NB4 (cell line): Measurements from ENCODE around the gene HS6ST2.
A peak's percentile ranks its signal among the peaks of the same experiment; 100 is the strongest.

Experiments
- DNase-seq: peaks from one replicate; pipeline ENCODE4 v3.0.0; 2010; ENCODE audit warnings: low read depth
- H3K4me3 ChIP-seq: one replicate; pipeline ENCODE4 v1.5.1; 2011; ENCODE audit warnings: mild to moderate bottlenecking, low read depth, low read length, moderate library complexity
- MYC ChIP-seq: IDR thresholded peaks from 2 replicates; pipeline ENCODE4 v1.6.1; 2011; ENCODE audit warnings: low read depth, low read length
- POLR2A ChIP-seq: IDR thresholded peaks from 2 replicates; pipeline ENCODE4 v1.6.1; 2011; ENCODE audit warnings: mild to moderate bottlenecking; ENCODE audit not compliant: insufficient read length; ENCODE audit errors: extremely low read depth
- TF ChIP-seq, protein P1 (sequence below): IDR thresholded peaks from 2 replicates; pipeline ENCODE4 v1.6.1; 2011; ENCODE audit warnings: low read depth, low read length
- TF ChIP-seq, protein P2 (sequence below): IDR thresholded peaks from one replicate; pipeline ENCODE4 v1.5.1; 2012; ENCODE audit warnings: low read depth, low read length

The HS6ST2 gene

DNA sequence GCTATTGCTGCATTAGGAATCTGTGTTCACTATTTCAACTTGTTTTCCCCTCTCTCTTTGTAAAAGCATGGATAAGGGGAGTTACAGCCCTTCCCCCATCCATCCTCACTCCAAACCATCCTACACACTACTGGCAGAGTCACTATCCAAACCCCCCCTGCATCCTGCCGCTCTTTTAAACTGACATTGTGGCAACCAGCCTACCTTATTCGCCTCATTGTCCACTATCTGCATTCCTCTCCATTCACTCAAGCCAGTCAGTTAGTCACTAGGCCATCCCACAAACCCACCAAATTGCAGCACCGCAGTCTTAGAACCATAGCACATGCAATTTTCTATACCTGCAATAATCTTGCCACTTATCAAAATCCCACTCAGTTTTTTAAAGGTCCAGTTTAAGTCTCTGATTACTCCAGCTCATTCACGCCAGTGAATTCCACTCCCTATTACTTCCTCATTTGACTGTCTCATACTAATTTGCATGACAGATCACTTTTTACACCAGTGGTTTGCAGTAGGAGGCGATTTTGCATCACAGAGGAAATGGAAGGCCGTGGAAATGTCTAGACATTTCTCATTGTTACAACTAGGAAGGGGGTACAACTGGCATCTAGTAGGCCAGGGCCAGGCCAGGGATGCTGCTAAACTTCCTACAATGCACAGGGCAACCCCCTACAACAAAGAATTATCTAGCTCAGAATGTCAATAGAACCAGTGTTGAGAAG is 181.8 kb downstream of the HS6ST2 start:
- H3K4me3 ChIP-seq: no peak overlapping the region
- TF ChIP-seq, protein P1, sequence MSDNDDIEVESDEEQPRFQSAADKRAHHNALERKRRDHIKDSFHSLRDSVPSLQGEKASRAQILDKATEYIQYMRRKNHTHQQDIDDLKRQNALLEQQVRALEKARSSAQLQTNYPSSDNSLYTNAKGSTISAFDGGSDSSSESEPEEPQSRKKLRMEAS: no peak
- TF ChIP-seq POLR2A (no peak), MYC (no peak)
- TF ChIP-seq, protein P2, sequence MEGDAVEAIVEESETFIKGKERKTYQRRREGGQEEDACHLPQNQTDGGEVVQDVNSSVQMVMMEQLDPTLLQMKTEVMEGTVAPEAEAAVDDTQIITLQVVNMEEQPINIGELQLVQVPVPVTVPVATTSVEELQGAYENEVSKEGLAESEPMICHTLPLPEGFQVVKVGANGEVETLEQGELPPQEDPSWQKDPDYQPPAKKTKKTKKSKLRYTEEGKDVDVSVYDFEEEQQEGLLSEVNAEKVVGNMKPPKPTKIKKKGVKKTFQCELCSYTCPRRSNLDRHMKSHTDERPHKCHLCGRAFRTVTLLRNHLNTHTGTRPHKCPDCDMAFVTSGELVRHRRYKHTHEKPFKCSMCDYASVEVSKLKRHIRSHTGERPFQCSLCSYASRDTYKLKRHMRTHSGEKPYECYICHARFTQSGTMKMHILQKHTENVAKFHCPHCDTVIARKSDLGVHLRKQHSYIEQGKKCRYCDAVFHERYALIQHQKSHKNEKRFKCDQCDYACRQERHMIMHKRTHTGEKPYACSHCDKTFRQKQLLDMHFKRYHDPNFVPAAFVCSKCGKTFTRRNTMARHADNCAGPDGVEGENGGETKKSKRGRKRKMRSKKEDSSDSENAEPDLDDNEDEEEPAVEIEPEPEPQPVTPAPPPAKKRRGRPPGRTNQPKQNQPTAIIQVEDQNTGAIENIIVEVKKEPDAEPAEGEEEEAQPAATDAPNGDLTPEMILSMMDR: no peak
- DNase-seq: peak; percentile 6

DNA sequence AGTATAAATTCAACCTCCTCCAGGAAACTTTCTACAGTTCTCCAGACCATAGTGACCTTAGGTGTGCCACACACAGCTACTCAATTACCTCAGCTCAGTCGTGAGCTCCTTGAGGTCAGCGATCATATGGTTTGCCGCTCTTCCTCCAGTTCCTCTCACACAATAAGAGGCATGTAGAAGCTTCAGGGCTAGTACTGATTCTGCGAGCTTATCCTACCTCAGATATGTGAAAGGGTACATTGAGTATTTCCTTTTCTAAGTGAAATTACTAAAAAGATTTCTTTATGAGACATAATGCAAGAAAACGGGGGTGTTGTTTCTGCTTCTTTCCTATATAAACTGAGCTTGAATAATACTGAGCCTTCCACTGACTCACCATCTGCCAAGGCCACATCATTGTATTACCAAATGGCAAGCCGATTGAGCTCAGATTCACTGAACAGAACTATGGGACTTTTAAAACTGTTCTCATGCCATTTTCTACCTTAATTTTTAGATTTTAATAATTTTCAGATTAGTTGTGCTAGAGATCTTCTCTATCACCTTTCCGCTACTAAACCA is 183.1 kb downstream of the HS6ST2 start:
- no peak for DNase-seq
- no peak for TF ChIP-seq MYC
- TF ChIP-seq, protein P2: no peak
- TF ChIP-seq, protein P1: no peak
- no peak for TF ChIP-seq POLR2A
- no peak overlapping the region for H3K4me3 ChIP-seq

DNA sequence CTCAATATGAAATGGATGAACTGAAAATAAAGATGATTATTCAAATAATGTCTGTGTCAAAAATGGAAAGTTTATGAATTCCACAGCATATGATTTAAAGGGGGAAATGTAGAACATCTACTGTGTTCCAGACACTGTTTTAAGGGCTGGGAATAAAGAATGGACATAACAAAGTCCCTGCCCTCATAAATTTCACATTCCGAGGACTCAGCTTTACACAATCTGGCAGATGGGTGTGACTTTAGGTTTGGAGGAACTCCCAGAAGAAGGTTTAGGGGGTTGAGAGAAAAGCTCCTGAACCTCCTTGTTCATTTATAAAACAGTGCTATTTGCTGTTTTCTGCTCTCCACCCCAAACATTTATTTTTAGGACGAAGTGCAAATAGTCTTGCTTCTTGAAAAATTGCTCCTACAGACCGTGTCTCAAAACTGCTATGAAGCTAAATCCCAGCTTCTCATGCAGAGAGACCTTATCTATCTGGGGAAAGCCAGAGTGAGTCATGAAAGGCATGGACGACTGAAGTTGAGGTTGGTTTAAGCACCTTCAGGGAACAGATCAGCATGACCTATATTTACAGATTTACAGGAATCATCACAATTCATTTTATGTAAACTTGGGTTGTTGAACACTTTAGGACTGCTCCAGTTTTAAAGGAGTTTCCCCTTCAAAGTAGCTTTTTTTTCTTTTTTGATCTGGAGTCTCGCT is 184.3 kb downstream of the HS6ST2 start:
- DNase-seq: no peak
- no peak for TF ChIP-seq MYC
- TF ChIP-seq, protein P2: no peak
- no peak for TF ChIP-seq POLR2A
- TF ChIP-seq, protein P1: no peak
- no peak overlapping the region for H3K4me3 ChIP-seq

DNA sequence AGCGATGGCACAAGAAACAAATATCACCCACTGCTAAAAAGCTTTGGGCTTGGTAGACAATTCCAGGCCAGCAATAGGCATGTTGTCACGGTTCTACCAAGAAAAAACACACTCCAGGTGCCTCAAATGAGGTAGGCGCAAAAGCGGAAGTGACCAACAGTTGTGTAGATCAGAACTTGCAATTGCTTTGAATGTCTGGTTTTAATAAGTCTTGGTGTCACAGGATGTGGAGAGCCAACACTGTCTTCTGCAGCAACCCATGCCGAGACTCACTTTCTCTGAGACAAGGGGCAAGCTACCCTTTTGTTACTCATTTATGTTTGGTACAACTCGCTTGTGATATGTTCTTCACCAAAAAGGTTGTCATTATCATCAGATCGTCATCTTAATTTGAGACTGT is 188.8 kb downstream of the HS6ST2 start:
- TF ChIP-seq, protein P2: no peak
- TF ChIP-seq, protein P1: no peak
- TF ChIP-seq MYC (no peak), POLR2A (no peak)
- no peak for DNase-seq
- H3K4me3 ChIP-seq: no peak overlapping the region

DNA sequence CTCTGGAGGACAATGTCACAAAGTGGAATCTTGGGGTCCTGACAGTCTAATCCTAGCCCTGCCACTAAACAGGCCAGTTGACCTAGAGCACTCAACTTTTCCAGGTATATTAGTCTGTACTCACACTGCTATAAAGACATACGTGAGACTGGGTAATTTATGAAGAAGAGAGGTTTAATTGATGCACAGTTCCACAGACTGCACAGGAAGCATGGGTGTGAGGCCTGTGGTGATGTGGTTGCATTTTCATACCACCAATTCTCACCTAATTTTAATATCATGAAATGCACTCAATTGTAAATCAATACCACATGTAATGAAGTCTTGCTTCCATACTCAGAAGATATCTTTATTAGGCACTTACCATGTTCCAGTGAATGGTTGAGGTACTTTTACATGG is 192.0 kb downstream of the HS6ST2 start:
- DNase-seq: no peak

DNA sequence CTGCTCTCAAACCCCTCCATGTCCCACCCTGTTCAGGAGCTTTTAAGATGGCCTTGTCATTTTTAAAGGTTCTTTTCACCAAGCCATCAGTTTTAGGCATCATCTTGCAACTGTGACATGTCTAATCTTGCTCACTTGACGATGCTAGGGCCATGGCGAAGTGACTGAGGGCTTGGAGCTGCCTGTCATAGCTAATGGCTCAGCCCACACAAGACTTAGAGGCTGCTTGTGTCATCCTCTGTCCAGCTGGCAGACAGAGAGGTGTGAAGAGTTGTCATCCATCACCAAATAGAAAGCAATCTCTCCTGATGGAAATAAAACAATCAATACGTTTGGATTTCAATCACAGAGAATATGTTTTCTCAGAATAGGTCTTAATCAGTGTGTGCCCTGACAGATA is 194.9 kb downstream of the HS6ST2 start:
- TF ChIP-seq, protein P1: no peak
- no peak for TF ChIP-seq POLR2A
- TF ChIP-seq, protein P2: no peak
- no peak for TF ChIP-seq MYC
- no peak for DNase-seq
- no peak overlapping the region for H3K4me3 ChIP-seq

More for the DNA sequence above, 192.0 kb downstream of the HS6ST2 start:
- no peak overlapping the region for H3K4me3 ChIP-seq
- TF ChIP-seq MYC: no peak
- TF ChIP-seq, protein P1: no peak
